ENCODE data around the gene PAIP1. TPM values are rescaled to one million over a fixed set of nuclear protein-coding genes. Genes with fewer than 3 reads are reported as not detected.
"Not testable (repeated sequence)": the region's sequence is repeated elsewhere in the genome, so short reads cannot be mapped to it uniquely, and the experiment has no call there.

Gene PAIP1
- total and polyA plus RNA-seq, 7 donors: 99.6 to 202 (median 141) TPM

DNA sequence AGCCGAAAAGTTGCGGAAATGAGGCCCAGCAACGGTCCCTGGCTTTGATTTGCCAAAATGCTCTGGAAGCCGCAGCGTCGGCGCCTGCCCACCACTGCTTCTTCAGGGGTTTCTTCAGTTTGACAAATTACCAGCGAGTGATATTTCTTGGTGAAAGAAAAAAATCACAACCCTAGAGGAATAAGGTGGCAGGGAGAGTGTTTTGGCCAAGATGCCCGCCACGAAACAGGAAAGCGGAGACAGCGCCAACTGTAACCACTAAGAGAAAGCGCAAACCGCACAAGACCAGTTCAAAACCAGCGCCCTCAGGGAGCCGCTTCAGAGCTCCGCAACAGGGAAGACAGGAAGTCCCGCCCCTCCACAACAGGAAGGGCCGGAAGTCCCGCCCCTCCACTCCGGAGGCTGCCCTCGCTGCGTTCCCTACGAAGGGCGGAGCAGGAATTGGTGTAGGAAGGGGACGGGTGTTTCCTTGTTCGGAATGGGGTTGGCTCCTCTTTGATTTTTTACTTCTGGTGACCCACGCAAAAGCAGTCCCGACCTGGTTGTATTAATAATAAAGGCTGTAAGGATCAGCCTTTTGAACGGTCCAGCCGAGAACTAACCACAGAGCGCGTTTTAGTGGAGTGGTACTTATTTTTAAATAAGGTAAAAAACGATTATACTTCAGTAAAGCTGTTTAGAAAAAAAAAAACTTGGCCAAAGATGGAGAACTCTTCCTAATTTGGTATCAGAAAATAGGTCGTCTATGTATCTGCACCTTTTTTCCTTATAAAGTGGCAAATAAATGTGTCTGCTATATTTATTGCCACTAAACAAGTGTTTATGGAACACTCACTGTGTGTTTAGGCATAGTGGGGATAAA is 41.8 kb downstream of the PAIP1 start, which contains the start of gene C5orf34:
Gene C5orf34 (minus strand): TSS at position 333 of the 862 bp plus-strand sequence. CDS start 5,809 bp downstream, outside the sequence.
- DNase-seq (peak; percentile 94 to 97), ATAC-seq (peak; percentile 100)
- Histone ChIP-seq H3K4me1 (peaks cover 10% of the 10 kb centered on the region), H3K4me3 (peak within 1 kb of the TSS; percentile 68), H3K27ac (peak within 1 kb of the TSS; percentile 78), H3K36me3 (ENCODE audit: insufficient read depth in 1 of 2, low read depth in 1 of 2) (no peaks in the 10 kb centered on the region), H3K9me3 (no peaks in the 10 kb centered on the region), H3K27me3 (ENCODE audit: insufficient read depth in 3 of 3, low read length in 2 of 3) (no peaks in the 10 kb centered on the region)
- intact Hi-C loops (cut with DNase I): loop anchor here in 1 of 2 donors (2.0 kb wide), 1 partner anchor 30 kb away; no protein-coding TSS in a partner anchor
- WGBS, 3 donors: 0 to 1% (median 0%) methylated on average over 35 of the region's 35 CpGs
- TF ChIP-seq, protein P1, sequence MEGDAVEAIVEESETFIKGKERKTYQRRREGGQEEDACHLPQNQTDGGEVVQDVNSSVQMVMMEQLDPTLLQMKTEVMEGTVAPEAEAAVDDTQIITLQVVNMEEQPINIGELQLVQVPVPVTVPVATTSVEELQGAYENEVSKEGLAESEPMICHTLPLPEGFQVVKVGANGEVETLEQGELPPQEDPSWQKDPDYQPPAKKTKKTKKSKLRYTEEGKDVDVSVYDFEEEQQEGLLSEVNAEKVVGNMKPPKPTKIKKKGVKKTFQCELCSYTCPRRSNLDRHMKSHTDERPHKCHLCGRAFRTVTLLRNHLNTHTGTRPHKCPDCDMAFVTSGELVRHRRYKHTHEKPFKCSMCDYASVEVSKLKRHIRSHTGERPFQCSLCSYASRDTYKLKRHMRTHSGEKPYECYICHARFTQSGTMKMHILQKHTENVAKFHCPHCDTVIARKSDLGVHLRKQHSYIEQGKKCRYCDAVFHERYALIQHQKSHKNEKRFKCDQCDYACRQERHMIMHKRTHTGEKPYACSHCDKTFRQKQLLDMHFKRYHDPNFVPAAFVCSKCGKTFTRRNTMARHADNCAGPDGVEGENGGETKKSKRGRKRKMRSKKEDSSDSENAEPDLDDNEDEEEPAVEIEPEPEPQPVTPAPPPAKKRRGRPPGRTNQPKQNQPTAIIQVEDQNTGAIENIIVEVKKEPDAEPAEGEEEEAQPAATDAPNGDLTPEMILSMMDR (IDR thresholded peaks at IDR 0.05): no peak

DNA sequence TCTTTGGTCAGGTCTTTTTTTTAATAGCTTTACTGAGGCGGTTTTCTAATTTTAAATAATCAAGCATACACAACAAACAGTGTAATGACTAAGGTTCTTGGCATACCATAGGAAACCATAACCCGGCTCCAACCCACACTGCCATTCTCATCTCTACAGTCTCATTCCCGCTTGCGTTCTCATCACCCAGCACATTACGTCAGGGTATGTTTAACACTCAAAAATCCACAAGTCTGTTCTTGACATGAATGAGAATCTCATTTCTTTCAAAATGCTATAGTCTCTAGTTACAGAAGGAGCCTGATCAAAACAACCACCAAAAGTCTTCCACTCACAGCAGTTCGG is 42.4 kb downstream of the PAIP1 start:
- peak overlapping the region; percentile 68 for H3K4me3 ChIP-seq
- peak in 2 of 4 donors; percentile 25 to 31 for ATAC-seq
- H3K4me1 ChIP-seq: peaks cover 10% of the 10 kb centered on the region
- peak overlapping the region; percentile 78 for H3K27ac ChIP-seq
- no peaks in the 10 kb centered on the region for H3K36me3 ChIP-seq (ENCODE audit: insufficient read depth in 1 of 2, low read depth in 1 of 2)
- no peaks in the 10 kb centered on the region for H3K27me3 ChIP-seq (ENCODE audit: insufficient read depth in 3 of 3, low read length in 2 of 3)
- WGBS, 3 donors: 1 to 2% (median 1%) methylated on average over 6 of the region's 6 CpGs
- H3K9me3 ChIP-seq: no peaks in the 10 kb centered on the region
- TF ChIP-seq, protein P1 (IDR thresholded peaks at IDR 0.05): no peak
- intact Hi-C loops (cut with DNase I): loop anchor here in 1 of 2 donors (2.0 kb wide), 1 partner anchor 30 kb away; no protein-coding TSS in a partner anchor
- DNase-seq: no peak

GRCh38 chr5:43514025-43514424 is 42.9 kb downstream of the PAIP1 start:
- no peaks in the 10 kb centered on the region for H3K36me3 ChIP-seq (ENCODE audit: insufficient read depth in 1 of 2, low read depth in 1 of 2)
- DNase-seq (no peak), ATAC-seq (no peak)
- intact Hi-C loops (cut with DNase I): loop anchor here in 1 of 2 donors (2.0 kb wide), 1 partner anchor 29 kb away; no protein-coding TSS in a partner anchor
- TF ChIP-seq, protein P1 (IDR thresholded peaks at IDR 0.05): no peak
- peak overlapping the region; percentile 68 for H3K4me3 ChIP-seq
- WGBS, 3 donors: 19 to 20% (median 19%) methylated on average over 4 of the region's 4 CpGs
- peaks cover 10% of the 10 kb centered on the region for H3K4me1 ChIP-seq
- no peaks in the 10 kb centered on the region for H3K27me3 ChIP-seq (ENCODE audit: insufficient read depth in 3 of 3, low read length in 2 of 3)
- no peak overlapping the region for H3K27ac ChIP-seq
- no peaks in the 10 kb centered on the region for H3K9me3 ChIP-seq

DNA sequence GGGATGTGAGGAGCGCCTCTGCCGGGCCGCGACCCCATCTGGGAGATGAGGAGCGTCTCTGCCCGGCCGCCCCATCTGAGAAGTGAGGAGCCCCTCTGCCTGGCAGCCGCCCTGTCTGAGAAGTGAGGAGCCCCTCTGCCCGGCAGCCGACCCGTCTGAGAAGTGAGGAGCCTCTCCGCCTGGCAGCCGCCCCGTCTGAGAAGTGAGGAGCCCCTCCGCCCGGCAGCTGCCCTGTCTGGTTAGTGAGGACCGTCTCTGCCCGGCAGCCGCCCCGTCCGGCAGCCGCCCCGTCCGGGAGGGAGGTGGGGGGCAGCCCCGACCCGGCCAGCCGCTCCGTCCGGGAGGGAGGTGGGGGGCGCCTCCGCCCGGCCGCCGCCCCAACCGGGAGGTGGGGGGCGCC is 45.8 kb downstream of the PAIP1 start:
- H3K9me3 ChIP-seq; ATAC-seq; H3K27me3 ChIP-seq (ENCODE audit: insufficient read depth in 3 of 3, low read length in 2 of 3); H3K27ac ChIP-seq; H3K36me3 ChIP-seq (ENCODE audit: insufficient read depth in 1 of 2, low read depth in 1 of 2); H3K4me3 ChIP-seq; H3K4me1 ChIP-seq; intact Hi-C loops (cut with DNase I); DNase-seq: not testable (repeated sequence)
- 92 to 99% (median 94%) methylated on average over 9 to 36 of the region's 36 CpGs for WGBS, 3 donors

- Histone ChIP-seq H3K36me3 (ENCODE audit: insufficient read depth in 1 of 2, low read depth in 1 of 2) (no peaks in the 10 kb centered on the region), H3K27ac (no peak overlapping the region), H3K9me3 (no peaks in the 10 kb centered on the region), H3K4me1 (no peaks in the 10 kb centered on the region), H3K27me3 (ENCODE audit: insufficient read depth in 3 of 3, low read length in 2 of 3) (no peaks in the 10 kb centered on the region), H3K4me3 (no peak overlapping the region)
- DNase-seq (no peak), ATAC-seq (no peak)
- intact Hi-C loops (cut with DNase I): no loop called here
- TF ChIP-seq, protein P1 (IDR thresholded peaks at IDR 0.05): no peak
- 92 to 94% (median 93%) methylated on average over 2 of the region's 2 CpGs for WGBS, 3 donors
These were observed 58.3 kb downstream of the PAIP1 start for GRCh38 chr5:43498581-43498980.

Data from psoas muscle (tissue), 8 donors.